ENCODE data around the gene DIP2A.

The DIP2A gene

DNA sequence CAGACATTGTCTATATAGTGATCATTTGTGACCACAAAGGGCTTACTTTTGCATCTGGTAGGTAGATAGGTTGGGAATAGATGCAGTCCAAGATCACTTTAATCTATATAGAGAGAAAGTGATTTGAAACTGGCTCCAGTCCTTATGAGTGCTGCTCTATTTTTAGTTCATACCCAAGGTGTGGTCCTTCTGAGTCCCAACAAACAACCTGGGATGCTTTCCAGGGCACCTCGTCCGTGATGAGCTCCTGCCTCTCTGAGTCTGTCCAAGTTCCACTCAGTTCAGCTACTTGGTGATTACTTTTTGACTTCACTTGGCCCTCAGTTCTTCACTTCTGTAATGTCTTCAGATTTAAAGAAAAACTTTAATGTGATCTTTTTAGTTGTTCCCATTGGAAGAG, 20.2 kb downstream of the DIP2A start:
- TF ChIP-seq EZH2phosphoT487 (IDR thresholded peaks at IDR 0.05; ENCODE audit: low read depth): no peak
- TF ChIP-seq, protein P1, sequence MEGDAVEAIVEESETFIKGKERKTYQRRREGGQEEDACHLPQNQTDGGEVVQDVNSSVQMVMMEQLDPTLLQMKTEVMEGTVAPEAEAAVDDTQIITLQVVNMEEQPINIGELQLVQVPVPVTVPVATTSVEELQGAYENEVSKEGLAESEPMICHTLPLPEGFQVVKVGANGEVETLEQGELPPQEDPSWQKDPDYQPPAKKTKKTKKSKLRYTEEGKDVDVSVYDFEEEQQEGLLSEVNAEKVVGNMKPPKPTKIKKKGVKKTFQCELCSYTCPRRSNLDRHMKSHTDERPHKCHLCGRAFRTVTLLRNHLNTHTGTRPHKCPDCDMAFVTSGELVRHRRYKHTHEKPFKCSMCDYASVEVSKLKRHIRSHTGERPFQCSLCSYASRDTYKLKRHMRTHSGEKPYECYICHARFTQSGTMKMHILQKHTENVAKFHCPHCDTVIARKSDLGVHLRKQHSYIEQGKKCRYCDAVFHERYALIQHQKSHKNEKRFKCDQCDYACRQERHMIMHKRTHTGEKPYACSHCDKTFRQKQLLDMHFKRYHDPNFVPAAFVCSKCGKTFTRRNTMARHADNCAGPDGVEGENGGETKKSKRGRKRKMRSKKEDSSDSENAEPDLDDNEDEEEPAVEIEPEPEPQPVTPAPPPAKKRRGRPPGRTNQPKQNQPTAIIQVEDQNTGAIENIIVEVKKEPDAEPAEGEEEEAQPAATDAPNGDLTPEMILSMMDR (IDR thresholded peaks at IDR 0.05; ENCODE audit: low read depth, low read length): no peak
- Histone ChIP-seq H3K4me3 (ENCODE audit: low read length) (no peak overlapping the region), H3K4me2 (ENCODE audit: low read length) (no peak overlapping the region), H2AFZ (ENCODE audit: low read depth, low read length) (no peak overlapping the region), H3K36me3 (replicated peaks; ENCODE audit: low read depth, low read length) (no peaks in the 10 kb centered on the region), H3K4me1 (ENCODE audit: low read length) (peaks cover 14% of the 10 kb centered on the region), H3K27me3 (ENCODE audit: low read depth, low read length) (no peaks in the 10 kb centered on the region), H4K20me1 (ENCODE audit: insufficient read depth, low read length) (peaks cover 2% of the 10 kb centered on the region; the same call in 1 of the 2 replicates), H3K27ac (ENCODE audit: low read length) (no peak overlapping the region), H3K79me2 (ENCODE audit: low read length) (peaks cover 5% of the 10 kb centered on the region; the same call in 1 of the 2 replicates), H3K9me3 (ENCODE audit: insufficient read depth, low read length) (no peaks in the 10 kb centered on the region), H3K9ac (ENCODE audit: low read length) (no peak overlapping the region)

DNA sequence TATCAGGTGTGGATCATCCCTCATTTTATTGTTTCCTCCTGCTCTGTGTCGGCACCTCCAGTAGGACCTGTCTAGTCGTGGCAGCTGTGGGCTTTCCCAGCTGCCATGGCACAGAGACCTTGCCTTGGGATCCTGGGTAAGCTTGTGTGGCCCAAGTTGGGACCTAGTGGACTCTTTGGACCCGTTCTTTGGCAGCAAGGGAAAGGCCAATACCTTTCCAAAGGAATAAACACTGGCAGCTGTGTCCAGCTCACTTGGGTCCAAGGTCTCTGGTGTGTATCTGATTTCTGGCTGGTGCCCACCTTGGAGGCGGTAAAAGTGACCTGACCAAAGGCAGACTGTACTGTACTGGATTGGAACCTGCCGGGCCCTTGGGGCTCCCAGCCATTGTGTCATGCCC, 21.8 kb downstream of the DIP2A start:
- H3K27me3 ChIP-seq (ENCODE audit: low read depth, low read length): no peaks in the 10 kb centered on the region
- H3K79me2 ChIP-seq (ENCODE audit: low read length): no peaks in the 10 kb centered on the region
- TF ChIP-seq, protein P1 (IDR thresholded peaks at IDR 0.05; ENCODE audit: low read depth, low read length): no peak
- no peak for TF ChIP-seq EZH2phosphoT487 (IDR thresholded peaks at IDR 0.05; ENCODE audit: low read depth)
- no peak overlapping the region for H2AFZ ChIP-seq (ENCODE audit: low read depth, low read length)
- H3K4me1 ChIP-seq (ENCODE audit: low read length): no peaks in the 10 kb centered on the region
- H3K9ac ChIP-seq (ENCODE audit: low read length): no peak overlapping the region
- no peaks in the 10 kb centered on the region for H3K9me3 ChIP-seq (ENCODE audit: insufficient read depth, low read length)
- H3K27ac ChIP-seq (ENCODE audit: low read length): no peak overlapping the region
- peaks cover 5% of the 10 kb centered on the region for H3K36me3 ChIP-seq (replicated peaks; ENCODE audit: low read depth, low read length)
- no peak overlapping the region for H3K4me2 ChIP-seq (ENCODE audit: low read length)
- no peaks in the 10 kb centered on the region for H4K20me1 ChIP-seq (ENCODE audit: insufficient read depth, low read length)
- no peak overlapping the region for H3K4me3 ChIP-seq (ENCODE audit: low read length)

- peaks cover 5% of the 10 kb centered on the region for H3K36me3 ChIP-seq (replicated peaks; ENCODE audit: low read depth, low read length)
- no peaks in the 10 kb centered on the region for H3K9me3 ChIP-seq (ENCODE audit: insufficient read depth, low read length)
- H4K20me1 ChIP-seq (ENCODE audit: insufficient read depth, low read length): no peaks in the 10 kb centered on the region
- no peaks in the 10 kb centered on the region for H3K79me2 ChIP-seq (ENCODE audit: low read length)
- no peaks in the 10 kb centered on the region for H3K27me3 ChIP-seq (ENCODE audit: low read depth, low read length)
- H2AFZ ChIP-seq (ENCODE audit: low read depth, low read length): no peak overlapping the region
- no peak overlapping the region for H3K9ac ChIP-seq (ENCODE audit: low read length)
- no peak overlapping the region for H3K4me2 ChIP-seq (ENCODE audit: low read length)
- no peak overlapping the region for H3K4me3 ChIP-seq (ENCODE audit: low read length)
- H3K4me1 ChIP-seq (ENCODE audit: low read length): no peaks in the 10 kb centered on the region
- H3K27ac ChIP-seq (ENCODE audit: low read length): no peak overlapping the region
- TF ChIP-seq EZH2phosphoT487 (IDR thresholded peaks at IDR 0.05; ENCODE audit: low read depth): no peak
- TF ChIP-seq, protein P1 (IDR thresholded peaks at IDR 0.05; ENCODE audit: low read depth, low read length): no peak
These were observed 23.6 kb downstream of the DIP2A start for GRCh38 chr21:46482225-46482845.

DNA sequence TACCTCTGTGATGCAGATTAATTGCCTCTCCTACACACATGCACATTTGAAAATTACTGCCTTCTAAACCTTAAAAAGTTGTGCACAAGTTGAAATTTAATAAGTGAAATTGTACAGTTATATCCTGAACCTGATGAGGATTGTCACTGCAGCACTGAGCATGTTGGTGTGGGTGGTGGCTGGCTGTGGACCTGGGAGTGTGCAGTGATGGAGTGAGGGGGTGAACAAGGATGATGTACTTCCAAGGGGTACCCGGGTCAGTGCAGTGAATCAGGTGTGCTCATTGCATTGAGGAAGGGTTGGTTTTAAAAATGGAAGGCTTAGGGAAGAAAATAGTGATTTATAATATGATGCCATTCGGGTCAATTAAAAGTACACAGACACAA, 24.1 kb downstream of the DIP2A start:
- H3K9me3 ChIP-seq (ENCODE audit: insufficient read depth, low read length): no peaks in the 10 kb centered on the region
- H3K79me2 ChIP-seq (ENCODE audit: low read length): no peaks in the 10 kb centered on the region
- no peaks in the 10 kb centered on the region for H3K27me3 ChIP-seq (ENCODE audit: low read depth, low read length)
- no peaks in the 10 kb centered on the region for H4K20me1 ChIP-seq (ENCODE audit: insufficient read depth, low read length)
- no peak overlapping the region for H3K4me3 ChIP-seq (ENCODE audit: low read length)
- peaks cover 5% of the 10 kb centered on the region for H3K36me3 ChIP-seq (replicated peaks; ENCODE audit: low read depth, low read length)
- H3K27ac ChIP-seq (ENCODE audit: low read length): no peak overlapping the region
- H3K4me2 ChIP-seq (ENCODE audit: low read length): no peak overlapping the region
- TF ChIP-seq, protein P1 (IDR thresholded peaks at IDR 0.05; ENCODE audit: low read depth, low read length): no peak
- TF ChIP-seq EZH2phosphoT487 (IDR thresholded peaks at IDR 0.05; ENCODE audit: low read depth): no peak
- H3K4me1 ChIP-seq (ENCODE audit: low read length): no peaks in the 10 kb centered on the region
- H3K9ac ChIP-seq (ENCODE audit: low read length): no peak overlapping the region
- H2AFZ ChIP-seq (ENCODE audit: low read depth, low read length): no peak overlapping the region

Measured in OCI-LY3 (cell line).